Heart right ventricle (tissue), 16 donors: ENCODE measurements around the gene PCIF1. TPM values are rescaled to one million over a fixed set of nuclear protein-coding genes. Genes with fewer than 3 reads are reported as not detected.

ENCODE experiments used
- ATAC-seq, 8 donors: fragments of 200-7000 bp; cut with Tn5 transposase; one replicate each; pipeline ENCODE4 v1.9.1; 2020; ENCODE audit warnings: mild to moderate bottlenecking in 8 of 8, moderate library complexity in 8 of 8, moderate number of reproducible peaks in 1 of 8
- DNase-seq, 2 donors: peaks; one replicate each; pipeline ENCODE4 v3.0.0-alpha.2; 2020
- H3K27ac ChIP-seq, 10 donors: fragments of 200-600 bp; sonication (generic) in 2 of 10; one replicate each; pipeline versions ENCODE4 v1.5.0 to v1.8.0; 2020 to 2022; ENCODE audit warnings: mild to moderate bottlenecking in 3 of 10
- H3K27me3 ChIP-seq, 7 donors: fragments of 200-600 bp; one replicate each; pipeline ENCODE4 v1.8.0; 2021 to 2022; ENCODE audit warnings: mild to moderate bottlenecking in 2 of 7
- H3K36me3 ChIP-seq, 9 donors: fragments of 200-600 bp; sonication (generic) in 1 of 9; one replicate each; pipeline versions ENCODE4 v1.5.0 to v1.8.0; 2020 to 2022; ENCODE audit warnings: mild to moderate bottlenecking in 2 of 9
- H3K4me1 ChIP-seq, 9 donors: fragments of 200-600 bp; sonication (generic) in 1 of 9; one replicate each; pipeline versions ENCODE4 v1.5.0 to v1.8.0; 2020 to 2022; ENCODE audit warnings: mild to moderate bottlenecking in 4 of 9
- H3K4me3 ChIP-seq, 10 donors: fragments of 200-600 bp; sonication (generic) in 2 of 10; one replicate each; pipeline versions ENCODE4 v1.5.0 to v1.8.0; 2020 to 2022; ENCODE audit warnings: mild to moderate bottlenecking in 7 of 10, moderate library complexity in 2 of 10
- H3K9me3 ChIP-seq, 11 donors: fragments of 200-600 bp in 10 of 11; sonication (generic) in 2 of 11; one replicate each; pipeline versions ENCODE4 v1.5.0 to v1.8.0; 2013 to 2022; ENCODE audit warnings: mild to moderate bottlenecking in 2 of 11, control low read depth in 1 of 11, moderate library complexity in 1 of 11
- CTCF ChIP-seq, 9 donors: fragments of 200-600 bp; sonication (generic) in 2 of 9; IDR thresholded peaks; one replicate each; pipeline versions ENCODE4 v1.5.0 to v1.8.0; 2021 to 2022; ENCODE audit warnings: antibody characterized with exemption in 9 of 9, mild to moderate bottlenecking in 5 of 9, moderate library complexity in 1 of 9
- WGBS, 2 donors: extraction: QIAGEN DNeasy Blood & Tissue Kit; methylation state at CpG; one replicate each; pipeline ENCODE4 v1.1.7; 2013; ENCODE audit warnings: inconsistent platforms in 1 of 2; 5-methylcytosine and 5-hydroxymethylcytosine counted together
- intact Hi-C, 10 donors: fragments of 100-400 bp; cut with DNase I; formaldehyde crosslinking; loops; one replicate each; pipeline versions ENCODE4 v1.11.1 to v1.14.2; 2022
- polyA plus RNA-seq, 2 donors: library from polyadenylated mRNA; stranded (reverse); fragments of 200-250 nt; gene quantifications; one replicate each; pipeline ENCODE4 v1.2.3, GENCODE V29; 2013
- total RNA-seq, 10 donors: library from RNA; stranded (reverse); fragmentation: NEBNext Ultra II Directional in 3 of 10; extraction: Animal tissue kit (Norgen Biotek cat#: 25700) in 3 of 10; gene quantifications; one replicate each; pipeline versions ENCODE4 v1.2.1 to v1.2.4, GENCODE V29; 2021 to 2023
- donor health status: Arrhythmogenic right ventricular cardiomyopathy.
- donor health status: ischemic (EF 13 %, LVEDD 7.1; RV severe dilation, severe dysfunction).
- donor health status: healthy with polysubstance abuse.
- donor health status: DM: no; HTN: yes; CAD: no.
- donor health status: DM: no; HTN: no; CAD: no.
- donor health status: ischemic (EF 25% LVEDD 6.9; RV normal size, moderate dysfunction).
- donor health status: ischemic (EF 25% LVEDD 5.7; RV mildly dilated, moderate dysfunction).
- donor health status: healthy.
- donor health status: DM: yes; HTN: yes; CAD: no.
- donor health status: Ischemic cardiomyopathy.
- donor health status: ischemic (EF 35%, LVEDD 5.7; RV mildly dilated, moderate dysfunction).
- donor health status: nonischemic (EF 11% LVEDD 7.7; RV severe dilation, severe dysfunction).
- donor health status: DM: yes; HTN: yes; CAD: no.
- donor health status: PGD.
- donor health status: ischemic (EF 29% LVEDD 5.4; RV normal size, mild dysfunction).
- donor health status: nonischemic (EF 23%, LVEDD 6.1; RV moderate dilation, normal function).

The PCIF1 gene
- total and polyA plus RNA-seq, 12 donors, result 20.8 to 33.1 (median 27.4) TPM

GRCh38 chr20:45921337-45922189, 12.9 kb upstream of the PCIF1 start:
- Histone ChIP-seq H3K36me3 (no peaks in the 10 kb centered on the region), H3K4me3 (no peak overlapping the region), H3K4me1 (peaks cover 5 to 89% (median 69%) of the 10 kb centered on the region in 9 donors), H3K27me3 (no peaks in the 10 kb centered on the region), H3K27ac (peak overlapping the region in 5 of 10 donors; percentile 46 to 85 (median 81)), H3K9me3 (no peaks in the 10 kb centered on the region)
- DNase-seq (no peak), ATAC-seq (no peak)
- intact Hi-C loops, result no loop called here
- TF ChIP-seq CTCF (IDR thresholded peaks at IDR 0.05), result no peak
- WGBS, 2 donors, result 89 to 90% methylated on average over 11 of the region's 11 CpGs

GRCh38 chr20:45924391-45925261, 9.9 kb upstream of the PCIF1 start:
- 51 to 56% methylated on average over 21 of the region's 21 CpGs for WGBS, 2 donors
- H3K9me3 ChIP-seq, result no peaks in the 10 kb centered on the region
- no peaks in the 10 kb centered on the region for H3K27me3 ChIP-seq
- peaks cover 5 to 60% (median 47%) of the 10 kb centered on the region in 9 donors for H3K4me1 ChIP-seq
- intact Hi-C loops, result no loop called here
- no peak for TF ChIP-seq CTCF (IDR thresholded peaks at IDR 0.05)
- peak overlapping the region; percentile 8 to 77 (median 73) for H3K27ac ChIP-seq
- no peaks in the 10 kb centered on the region for H3K36me3 ChIP-seq
- peak; percentile 36 to 65 (median 57) for ATAC-seq
- peak in 1 of 2 donors; percentile 57 for DNase-seq
- H3K4me3 ChIP-seq, result no peak overlapping the region

- Histone ChIP-seq H3K27me3 (no peaks in the 10 kb centered on the region), H3K4me1 (peaks cover 5 to 47% (median 36%) of the 10 kb centered on the region in 9 donors), H3K36me3 (no peaks in the 10 kb centered on the region), H3K9me3 (no peaks in the 10 kb centered on the region), H3K27ac (peak overlapping the region in 2 of 10 donors; percentile 70 to 74), H3K4me3 (no peak overlapping the region)
- TF ChIP-seq CTCF (IDR thresholded peaks at IDR 0.05), result no peak
- ATAC-seq (no peak), DNase-seq (no peak)
- intact Hi-C loops, result no loop called here
- WGBS, 2 donors, result 68 to 71% methylated on average over 9 of the region's 9 CpGs
Observed at GRCh38 chr20:45925821-45926506, 8.5 kb upstream of the PCIF1 start.

DNA sequence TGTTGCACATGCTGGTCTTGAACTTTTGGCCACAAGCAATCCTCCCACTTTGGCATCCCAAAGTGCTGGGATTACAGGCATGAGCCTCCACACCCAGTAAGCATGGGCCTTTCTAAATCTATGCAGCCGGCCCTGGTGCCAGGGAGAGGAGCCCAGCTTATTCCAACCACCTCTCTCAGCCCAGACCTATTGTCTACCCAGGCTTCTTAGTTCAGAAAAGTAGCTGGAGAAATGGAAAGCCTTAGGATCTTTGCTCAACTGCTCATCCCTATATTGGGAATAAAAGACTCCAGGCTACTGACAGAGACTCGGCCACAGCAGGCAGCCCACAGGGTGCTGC, 7.8 kb upstream of the PCIF1 start:
- DNase-seq, result no peak
- intact Hi-C loops, result no loop called here
- no peak overlapping the region for H3K27ac ChIP-seq

More for the DNA sequence above, 7.8 kb upstream of the PCIF1 start:
- Histone ChIP-seq H3K9me3 (no peaks in the 10 kb centered on the region), H3K4me3 (no peak overlapping the region), H3K36me3 (no peaks in the 10 kb centered on the region), H3K27me3 (no peaks in the 10 kb centered on the region), H3K4me1 (peaks cover 5 to 41% (median 33%) of the 10 kb centered on the region in 9 donors)
- TF ChIP-seq CTCF (IDR thresholded peaks at IDR 0.05), result no peak
- ATAC-seq, result no peak
- WGBS, 2 donors, result 82 to 86% methylated on average over 2 of the region's 2 CpGs
